HEK293 (cell line): ENCODE results near the gene MT1A.

Source experiments
- CTCF ChIA-PET: fragments of 350-600 bp; formaldehyde crosslinking; extraction: SDS; loops from one replicate; lab custom pipeline; 2021; ENCODE audit warnings: antibody characterized with exemption; lab: Yijun Ruan, JAX
- POLR2A ChIA-PET: fragments of 300-600 bp; formaldehyde crosslinking; extraction: SDS; loops from one replicate; lab custom pipeline; 2020; ENCODE audit warnings: antibody characterized with exemption, inconsistent platforms; lab: Yijun Ruan, JAX
- H3K27ac ChIP-seq: fragments of 200-500 bp; sonication (Bioruptor generic); 2 replicates; pipeline ENCODE4 v1.5.1; 2014; ENCODE audit warnings: low read depth, low read length, control low read depth, inconsistent platforms; ENCODE audit errors: extremely low read depth
- H3K36me3 ChIP-seq, 2 experiments: fragments of 200-500 bp in 1 of 2; sonication (Bioruptor generic) in 1 of 2; 1 replicate in 1 of 2; 2 replicates in 1 of 2; pipeline ENCODE4 v1.5.1; 2014 to 2017; ENCODE audit warnings: inconsistent platforms in 2 of 2, low read length in 2 of 2; ENCODE audit not compliant: control insufficient read depth in 2 of 2, insufficient read depth in 1 of 2
- H3K4me1 ChIP-seq: fragments of 200-500 bp; sonication (Bioruptor generic); 2 replicates; pipeline ENCODE4 v1.5.1; 2014; ENCODE audit warnings: mild to moderate bottlenecking, low read length, inconsistent platforms; ENCODE audit not compliant: control insufficient read depth, insufficient read depth
- H3K4me3 ChIP-seq: 2 replicates; pipeline ENCODE4 v1.5.1; 2011; ENCODE audit warnings: low read depth, mild to moderate bottlenecking, control low read depth, low read length, moderate library complexity
- H3K9me3 ChIP-seq: fragments of 200-500 bp; sonication (Bioruptor generic); 2 replicates; pipeline ENCODE4 v1.5.1; 2014; ENCODE audit warnings: low read depth, low read length, inconsistent platforms; ENCODE audit not compliant: control insufficient read depth, insufficient read depth
- GLI4 ChIP-seq: fragments of 450-650 bp; formaldehyde crosslinking; IDR thresholded peaks from 2 replicates; pipeline ENCODE4 v1.5.1; 2016; ENCODE audit warnings: missing biosample characterization, missing genetic modification characterization
- KLF1 ChIP-seq: fragments of 450-650 bp; formaldehyde crosslinking; IDR thresholded peaks from 2 replicates; pipeline ENCODE4 v1.5.1; 2016; ENCODE audit warnings: missing biosample characterization, missing genetic modification characterization
- MYNN ChIP-seq: fragments of 450-650 bp; formaldehyde crosslinking; IDR thresholded peaks from 2 replicates; pipeline ENCODE4 v1.5.1; 2016; ENCODE audit warnings: missing biosample characterization, missing genetic modification characterization, borderline replicate concordance
- OVOL3 ChIP-seq: fragments of 450-650 bp; formaldehyde crosslinking; IDR thresholded peaks from 2 replicates; pipeline ENCODE4 v1.5.1; 2016; ENCODE audit warnings: missing biosample characterization, missing genetic modification characterization
- ZBTB10 ChIP-seq: fragments of 450-650 bp; formaldehyde crosslinking; IDR thresholded peaks from 2 replicates; pipeline ENCODE4 v1.5.1; 2016; ENCODE audit warnings: missing biosample characterization, missing genetic modification characterization
- ZBTB7A ChIP-seq: fragments of 450-650 bp; formaldehyde crosslinking; IDR thresholded peaks from 2 replicates; pipeline ENCODE4 v1.5.1; 2016; ENCODE audit warnings: low read depth, missing biosample characterization, missing genetic modification characterization
- ZFP3 ChIP-seq: fragments of 450-650 bp; formaldehyde crosslinking; IDR thresholded peaks from 2 replicates; pipeline ENCODE4 v1.5.1; 2016; ENCODE audit warnings: low read depth, missing biosample characterization, missing genetic modification characterization
- ZFP41 ChIP-seq: fragments of 450-650 bp; formaldehyde crosslinking; IDR thresholded peaks from 2 replicates; pipeline ENCODE4 v1.5.1; 2016; ENCODE audit warnings: missing biosample characterization, missing genetic modification characterization, borderline replicate concordance
- ZNF23 ChIP-seq: fragments of 450-650 bp; formaldehyde crosslinking; IDR thresholded peaks from 2 replicates; pipeline ENCODE4 v1.5.1; 2016; ENCODE audit warnings: missing biosample characterization, missing genetic modification characterization, borderline replicate concordance
- ZNF239 ChIP-seq: fragments of 450-650 bp; formaldehyde crosslinking; IDR thresholded peaks from 2 replicates; pipeline ENCODE4 v1.5.1; 2016; ENCODE audit warnings: missing biosample characterization, missing genetic modification characterization
- ZNF302 ChIP-seq: fragments of 450-650 bp; formaldehyde crosslinking; IDR thresholded peaks from 2 replicates; pipeline ENCODE4 v1.5.1; 2016; ENCODE audit warnings: missing biosample characterization, missing genetic modification characterization, low read depth
- ZNF366 ChIP-seq: fragments of 450-650 bp; formaldehyde crosslinking; conservative IDR thresholded peaks from 2 replicates; pipeline ENCODE4 v1.5.1; 2016; ENCODE audit warnings: missing biosample characterization, missing genetic modification characterization
- ZNF544 ChIP-seq: fragments of 450-650 bp; formaldehyde crosslinking; IDR thresholded peaks from 2 replicates; pipeline ENCODE4 v1.5.0; 2017; ENCODE audit warnings: missing biosample characterization, missing genetic modification characterization
- ZNF585B ChIP-seq: fragments of 450-650 bp; formaldehyde crosslinking; IDR thresholded peaks from 2 replicates; pipeline ENCODE4 v1.5.1; 2016; ENCODE audit warnings: missing biosample characterization, missing genetic modification characterization
- ZNF747 ChIP-seq: fragments of 450-650 bp; formaldehyde crosslinking; IDR thresholded peaks from 2 replicates; pipeline ENCODE4 v1.5.1; 2016; ENCODE audit warnings: missing biosample characterization, missing genetic modification characterization
- ZNF792 ChIP-seq: fragments of 450-650 bp; formaldehyde crosslinking; IDR thresholded peaks from 2 replicates; pipeline ENCODE4 v1.5.1; 2016; ENCODE audit warnings: missing biosample characterization, missing genetic modification characterization
- TF ChIP-seq, protein P1 (sequence below): fragments of 450-650 bp; formaldehyde crosslinking; IDR thresholded peaks from 2 replicates; pipeline ENCODE4 v1.5.1; 2016; ENCODE audit warnings: missing biosample characterization, missing genetic modification characterization
- TF ChIP-seq, protein P2 (sequence below): fragments of 450-650 bp; formaldehyde crosslinking; IDR thresholded peaks from 2 replicates; pipeline ENCODE4 v1.5.1; 2016; ENCODE audit warnings: missing biosample characterization, missing genetic modification characterization
- TF ChIP-seq, protein P3 (sequence below): fragments of 450-650 bp; formaldehyde crosslinking; IDR thresholded peaks from 2 replicates; pipeline ENCODE4 v1.5.1; 2016; ENCODE audit warnings: missing biosample characterization, missing genetic modification characterization
- TF ChIP-seq, protein P4 (sequence below): fragments of 450-650 bp; formaldehyde crosslinking; IDR thresholded peaks from 2 replicates; pipeline ENCODE4 v1.5.1; 2016; ENCODE audit warnings: missing biosample characterization, missing genetic modification characterization

The MT1A gene

DNA sequence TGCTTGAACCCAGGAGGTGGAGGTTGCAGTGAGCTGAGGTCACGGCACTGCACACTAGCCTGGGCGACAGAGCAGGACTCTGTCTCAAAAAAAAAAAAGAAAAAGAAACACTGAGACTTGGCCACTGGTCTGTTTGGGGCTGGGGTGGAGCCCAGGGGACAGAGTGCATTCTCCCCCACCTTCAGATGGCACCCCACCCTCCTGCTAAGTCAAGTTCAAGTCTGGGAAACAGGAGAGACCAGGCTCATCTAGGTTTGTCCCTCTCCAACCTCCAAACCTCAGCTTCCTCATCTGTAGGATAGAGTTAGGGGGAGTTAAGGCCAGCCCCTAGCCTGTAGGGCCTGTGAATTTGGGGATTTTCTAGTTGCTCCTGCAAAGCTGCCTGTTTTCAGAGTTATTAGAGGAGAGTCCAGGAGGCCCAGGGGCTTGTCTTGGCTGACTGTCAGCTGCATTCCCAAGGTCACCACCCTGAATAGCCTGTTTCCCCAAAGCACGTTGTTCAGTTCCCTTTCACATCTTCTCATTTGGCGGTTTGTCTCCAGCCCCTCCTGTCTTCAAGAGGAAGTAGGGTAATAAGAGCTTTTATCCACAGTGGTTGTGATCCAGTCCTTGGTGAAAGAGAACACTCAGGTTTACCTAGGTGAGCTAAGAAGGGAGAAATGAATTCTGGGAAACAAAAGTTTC, 46.9 kb upstream of the MT1A start:
- ChIA-PET POLR2A (no interaction called here), CTCF (interaction anchor here (0.8 to 2.3 kb wide), 4 partner anchors 10 to 111 kb away, joined by 3 to 16 read pairs (median 5); no protein-coding TSS in a partner anchor)
- Histone ChIP-seq H3K9me3 (no peaks in the 10 kb centered on the region), H3K4me1 (no peaks in the 10 kb centered on the region), H3K27ac (no peak overlapping the region), H3K36me3 (no peaks in the 10 kb centered on the region), H3K4me3 (no peak overlapping the region)
- no peak for TF ChIP-seq ZNF585B (tag by site-specific recombination)
- TF ChIP-seq KLF1 (tag by site-specific recombination), result no peak
- TF ChIP-seq, protein P1, sequence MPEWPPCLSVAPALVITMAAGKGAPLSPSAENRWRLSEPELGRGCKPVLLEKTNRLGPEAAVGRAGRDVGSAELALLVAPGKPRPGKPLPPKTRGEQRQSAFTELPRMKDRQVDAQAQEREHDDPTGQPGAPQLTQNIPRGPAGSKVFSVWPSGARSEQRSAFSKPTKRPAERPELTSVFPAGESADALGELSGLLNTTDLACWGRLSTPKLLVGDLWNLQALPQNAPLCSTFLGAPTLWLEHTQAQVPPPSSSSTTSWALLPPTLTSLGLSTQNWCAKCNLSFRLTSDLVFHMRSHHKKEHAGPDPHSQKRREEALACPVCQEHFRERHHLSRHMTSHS, result no peak
- TF ChIP-seq ZBTB7A (tag by site-specific recombination), result no peak
- TF ChIP-seq, protein P2, sequence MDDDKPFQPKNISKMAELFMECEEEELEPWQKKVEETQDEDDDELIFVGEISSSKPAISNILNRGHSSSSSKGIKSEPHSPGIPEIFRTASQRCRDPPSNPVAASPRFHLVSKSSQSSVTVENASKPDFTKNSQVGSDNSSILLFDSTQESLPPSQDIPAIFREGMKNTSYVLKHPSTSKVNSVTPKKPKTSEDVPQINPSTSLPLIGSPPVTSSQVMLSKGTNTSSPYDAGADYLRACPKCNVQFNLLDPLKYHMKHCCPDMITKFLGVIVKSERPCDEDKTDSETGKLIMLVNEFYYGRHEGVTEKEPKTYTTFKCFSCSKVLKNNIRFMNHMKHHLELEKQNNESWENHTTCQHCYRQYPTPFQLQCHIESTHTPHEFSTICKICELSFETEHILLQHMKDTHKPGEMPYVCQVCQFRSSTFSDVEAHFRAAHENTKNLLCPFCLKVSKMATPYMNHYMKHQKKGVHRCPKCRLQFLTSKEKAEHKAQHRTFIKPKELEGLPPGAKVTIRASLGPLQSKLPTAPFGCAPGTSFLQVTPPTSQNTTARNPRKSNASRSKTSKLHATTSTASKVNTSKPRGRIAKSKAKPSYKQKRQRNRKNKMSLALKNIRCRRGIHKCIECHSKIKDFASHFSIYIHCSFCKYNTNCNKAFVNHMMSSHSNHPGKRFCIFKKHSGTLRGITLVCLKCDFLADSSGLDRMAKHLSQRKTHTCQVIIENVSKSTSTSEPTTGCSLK (tag by site-specific recombination), result no peak
- TF ChIP-seq OVOL3 (tag by site-specific recombination), result no peak
- no peak for TF ChIP-seq GLI4
- TF ChIP-seq ZNF302, result no peak
- no peak for TF ChIP-seq ZNF792 (tag by site-specific recombination)
- no peak for TF ChIP-seq ZNF366 (tag by site-specific recombination)
- TF ChIP-seq ZNF239 (tag by site-specific recombination), result no peak
- TF ChIP-seq, protein P3, sequence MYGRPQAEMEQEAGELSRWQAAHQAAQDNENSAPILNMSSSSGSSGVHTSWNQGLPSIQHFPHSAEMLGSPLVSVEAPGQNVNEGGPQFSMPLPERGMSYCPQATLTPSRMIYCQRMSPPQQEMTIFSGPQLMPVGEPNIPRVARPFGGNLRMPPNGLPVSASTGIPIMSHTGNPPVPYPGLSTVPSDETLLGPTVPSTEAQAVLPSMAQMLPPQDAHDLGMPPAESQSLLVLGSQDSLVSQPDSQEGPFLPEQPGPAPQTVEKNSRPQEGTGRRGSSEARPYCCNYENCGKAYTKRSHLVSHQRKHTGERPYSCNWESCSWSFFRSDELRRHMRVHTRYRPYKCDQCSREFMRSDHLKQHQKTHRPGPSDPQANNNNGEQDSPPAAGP (tag by site-specific recombination), result no peak
- no peak for TF ChIP-seq ZNF23
- TF ChIP-seq ZFP3 (tag by site-specific recombination), result no peak
- no peak for TF ChIP-seq MYNN (tag by site-specific recombination)
- TF ChIP-seq, protein P4, sequence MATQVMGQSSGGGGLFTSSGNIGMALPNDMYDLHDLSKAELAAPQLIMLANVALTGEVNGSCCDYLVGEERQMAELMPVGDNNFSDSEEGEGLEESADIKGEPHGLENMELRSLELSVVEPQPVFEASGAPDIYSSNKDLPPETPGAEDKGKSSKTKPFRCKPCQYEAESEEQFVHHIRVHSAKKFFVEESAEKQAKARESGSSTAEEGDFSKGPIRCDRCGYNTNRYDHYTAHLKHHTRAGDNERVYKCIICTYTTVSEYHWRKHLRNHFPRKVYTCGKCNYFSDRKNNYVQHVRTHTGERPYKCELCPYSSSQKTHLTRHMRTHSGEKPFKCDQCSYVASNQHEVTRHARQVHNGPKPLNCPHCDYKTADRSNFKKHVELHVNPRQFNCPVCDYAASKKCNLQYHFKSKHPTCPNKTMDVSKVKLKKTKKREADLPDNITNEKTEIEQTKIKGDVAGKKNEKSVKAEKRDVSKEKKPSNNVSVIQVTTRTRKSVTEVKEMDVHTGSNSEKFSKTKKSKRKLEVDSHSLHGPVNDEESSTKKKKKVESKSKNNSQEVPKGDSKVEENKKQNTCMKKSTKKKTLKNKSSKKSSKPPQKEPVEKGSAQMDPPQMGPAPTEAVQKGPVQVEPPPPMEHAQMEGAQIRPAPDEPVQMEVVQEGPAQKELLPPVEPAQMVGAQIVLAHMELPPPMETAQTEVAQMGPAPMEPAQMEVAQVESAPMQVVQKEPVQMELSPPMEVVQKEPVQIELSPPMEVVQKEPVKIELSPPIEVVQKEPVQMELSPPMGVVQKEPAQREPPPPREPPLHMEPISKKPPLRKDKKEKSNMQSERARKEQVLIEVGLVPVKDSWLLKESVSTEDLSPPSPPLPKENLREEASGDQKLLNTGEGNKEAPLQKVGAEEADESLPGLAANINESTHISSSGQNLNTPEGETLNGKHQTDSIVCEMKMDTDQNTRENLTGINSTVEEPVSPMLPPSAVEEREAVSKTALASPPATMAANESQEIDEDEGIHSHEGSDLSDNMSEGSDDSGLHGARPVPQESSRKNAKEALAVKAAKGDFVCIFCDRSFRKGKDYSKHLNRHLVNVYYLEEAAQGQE (tag by site-specific recombination), result no peak
- no peak for TF ChIP-seq ZNF747 (tag by site-specific recombination)
- TF ChIP-seq ZBTB10 (tag by site-specific recombination), result no peak
- TF ChIP-seq ZNF544 (tag by site-specific recombination), result no peak
- TF ChIP-seq ZFP41 (tag by site-specific recombination), result no peak
